CD4-positive, alpha-beta T cell treated with Interleukin-2 at 100 ng/mL for 4 hours (primary cell): ENCODE measurements around the gene BOD1.

Source experiments
- DNase-seq: peaks from one replicate; pipeline ENCODE4 v3.0.0-alpha.2; 2020; ENCODE audit warnings: low spot score

Gene BOD1

GRCh38 chr5:173616577-173617118, at the start of gene BOD1:
Gene BOD1, minus strand, starts transcription at chr5:173616650. Its CDS starts 214 bp downstream, at chr5:173616436.
- DNase-seq = peak; percentile 97

- DNase-seq = no peak
Observed at GRCh38 chr5:173665326-173665725, 48.9 kb upstream of the BOD1 start.

- DNase-seq = no peak
Observed at GRCh38 chr5:173664154-173664526, 47.7 kb upstream of the BOD1 start.

- DNase-seq = no peak
Observed at GRCh38 chr5:173663352-173664153, 47.1 kb upstream of the BOD1 start.

GRCh38 chr5:173662581-173663351, 46.3 kb upstream of the BOD1 start:
- DNase-seq = no peak

GRCh38 chr5:173660481-173661280, 44.2 kb upstream of the BOD1 start:
- no peak for DNase-seq

GRCh38 chr5:173659423-173659822, 43.0 kb upstream of the BOD1 start:
- no peak for DNase-seq

GRCh38 chr5:173657741-173658356, 41.4 kb upstream of the BOD1 start:
- no peak for DNase-seq

- DNase-seq = no peak
Observed at GRCh38 chr5:173655196-173655797, 38.8 kb upstream of the BOD1 start.

- no peak for DNase-seq
Observed at GRCh38 chr5:173653822-173654523, 37.5 kb upstream of the BOD1 start.

- DNase-seq = no peak
Observed at GRCh38 chr5:173648308-173648866, 31.9 kb upstream of the BOD1 start.

- no peak for DNase-seq
Observed at GRCh38 chr5:173646692-173647091, 30.2 kb upstream of the BOD1 start.

GRCh38 chr5:173645890-173646574, 29.6 kb upstream of the BOD1 start:
- DNase-seq = no peak

- no peak for DNase-seq
Observed at GRCh38 chr5:173645437-173645807, 29.0 kb upstream of the BOD1 start.

- no peak for DNase-seq
Observed at GRCh38 chr5:173644673-173645436, 28.4 kb upstream of the BOD1 start.

- DNase-seq = no peak
Observed at GRCh38 chr5:173643964-173644363, 27.5 kb upstream of the BOD1 start.

GRCh38 chr5:173642895-173643481, 26.5 kb upstream of the BOD1 start:
- no peak for DNase-seq

- no peak for DNase-seq
Observed at GRCh38 chr5:173642191-173642816, 25.9 kb upstream of the BOD1 start.
